SU-DHL-6 (cell line): ENCODE measurements around the gene PTCD1.

Experiments
- EZH2phosphoT487 ChIP-seq: fragments of 200-600 bp; sonication (generic), shearing (Covaris generic); conservative IDR thresholded peaks from 2 replicates; pipeline ENCODE4 v1.6.1; 2018; ENCODE audit warnings: mild to moderate bottlenecking, antibody characterized with exemption, low read length, moderate library complexity, mixed read lengths
- TF ChIP-seq, protein P1 (sequence below): fragments of 200-600 bp; sonication (generic); IDR thresholded peaks from one replicate; pipeline ENCODE4 v1.5.1; 2017; ENCODE audit warnings: antibody characterized with exemption, mild to moderate bottlenecking, low read length, moderate library complexity; ENCODE audit not compliant: insufficient read depth, poor library complexity, severe bottlenecking

DNA sequence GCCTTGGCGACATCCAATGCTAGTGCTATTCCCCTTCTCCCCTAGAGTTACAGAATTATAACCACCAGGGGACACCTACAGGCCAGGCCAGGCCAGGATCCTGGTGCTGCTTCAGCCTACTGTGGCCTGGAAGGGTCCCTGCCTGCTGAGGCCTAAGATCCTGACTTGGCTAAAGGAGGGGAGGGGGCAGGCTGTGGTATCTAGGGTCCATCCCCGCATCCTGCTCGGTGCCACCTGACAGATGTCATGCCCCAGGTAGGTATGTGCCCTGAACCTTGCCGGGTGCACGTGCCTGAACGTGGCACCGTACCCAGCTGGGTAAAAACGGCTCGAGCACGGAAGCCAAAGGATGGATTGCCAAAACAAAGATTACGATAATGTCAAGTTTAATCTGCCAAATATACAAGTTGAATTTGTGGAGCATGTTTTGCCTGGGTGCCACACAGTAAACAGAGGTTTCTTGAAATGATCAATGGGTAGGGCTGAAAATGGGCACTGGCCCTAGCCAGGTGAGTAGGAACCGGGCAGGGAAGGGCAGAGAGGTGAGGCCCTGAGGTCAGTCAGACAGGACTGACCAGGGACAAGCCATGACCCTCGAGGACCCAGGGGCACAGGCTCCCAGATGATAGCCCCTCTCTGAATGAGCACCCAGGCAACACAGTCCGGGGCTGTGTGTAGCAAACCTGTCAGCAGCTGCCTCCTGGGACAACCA lies 42.8 kb downstream of the PTCD1 start:
- TF ChIP-seq, protein P1, sequence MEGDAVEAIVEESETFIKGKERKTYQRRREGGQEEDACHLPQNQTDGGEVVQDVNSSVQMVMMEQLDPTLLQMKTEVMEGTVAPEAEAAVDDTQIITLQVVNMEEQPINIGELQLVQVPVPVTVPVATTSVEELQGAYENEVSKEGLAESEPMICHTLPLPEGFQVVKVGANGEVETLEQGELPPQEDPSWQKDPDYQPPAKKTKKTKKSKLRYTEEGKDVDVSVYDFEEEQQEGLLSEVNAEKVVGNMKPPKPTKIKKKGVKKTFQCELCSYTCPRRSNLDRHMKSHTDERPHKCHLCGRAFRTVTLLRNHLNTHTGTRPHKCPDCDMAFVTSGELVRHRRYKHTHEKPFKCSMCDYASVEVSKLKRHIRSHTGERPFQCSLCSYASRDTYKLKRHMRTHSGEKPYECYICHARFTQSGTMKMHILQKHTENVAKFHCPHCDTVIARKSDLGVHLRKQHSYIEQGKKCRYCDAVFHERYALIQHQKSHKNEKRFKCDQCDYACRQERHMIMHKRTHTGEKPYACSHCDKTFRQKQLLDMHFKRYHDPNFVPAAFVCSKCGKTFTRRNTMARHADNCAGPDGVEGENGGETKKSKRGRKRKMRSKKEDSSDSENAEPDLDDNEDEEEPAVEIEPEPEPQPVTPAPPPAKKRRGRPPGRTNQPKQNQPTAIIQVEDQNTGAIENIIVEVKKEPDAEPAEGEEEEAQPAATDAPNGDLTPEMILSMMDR = no peak
- no peak for TF ChIP-seq EZH2phosphoT487
